Testis (tissue), 3 donors: ENCODE results near the gene SPIRE1. TPM values are rescaled to one million over a fixed set of nuclear protein-coding genes. Genes with fewer than 3 reads are reported as not detected.

Experiments
- DNase-seq: peaks from one replicate; pipeline ENCODE4 v3.0.0-alpha.2; 2019
- H3K27ac ChIP-seq, 2 donors: fragments of 200-600 bp; sonication (generic); one replicate each; pipeline ENCODE4 v1.5.1; 2019
- H3K27me3 ChIP-seq: fragments of 200-600 bp; sonication (generic); one replicate; pipeline ENCODE4 v1.5.1; 2019
- H3K36me3 ChIP-seq: fragments of 200-600 bp; sonication (generic); one replicate; pipeline ENCODE4 v1.5.1; 2017; ENCODE audit warnings: low read depth; ENCODE audit errors: missing control alignments
- H3K4me1 ChIP-seq: fragments of 200-600 bp; sonication (generic); one replicate; pipeline ENCODE4 v1.5.1; 2019
- H3K4me3 ChIP-seq, 2 donors: fragments of 200-600 bp; sonication (generic); one replicate each; pipeline ENCODE4 v1.5.1; 2017 to 2019
- H3K9me3 ChIP-seq: fragments of 200-600 bp; sonication (generic); one replicate; pipeline ENCODE4 v1.5.1; 2017
- POLR2A ChIP-seq: fragments of 450-650 bp; IDR thresholded peaks from one replicate; pipeline ENCODE4 v1.6.1; 2017; ENCODE audit warnings: antibody characterized with exemption, mild to moderate bottlenecking, moderate library complexity
- WGBS, 2 donors: methylation state at CpG; one replicate each; pipeline ENCODE4 v1.1.5; 2018; 5-methylcytosine and 5-hydroxymethylcytosine counted together
- intact Hi-C: fragments of 100-400 bp; cut with DNase I; formaldehyde crosslinking; loops from one replicate; pipeline ENCODE4 v1.15.1; 2023; ENCODE audit warnings: low total_unique reads
- polyA plus RNA-seq: library from polyadenylated mRNA; stranded (reverse); fragments of 350-450 nt; fragmentation: Illumina TruSeq; extraction: RNeasy Lipid Tissue Mini Kit (QIAGEN cat#74804); gene quantifications from one replicate; pipeline ENCODE4 v1.2.3, GENCODE V29; 2014; ENCODE audit warnings: low read depth, low replicate concordance; ENCODE audit not compliant: insufficient read depth
- total RNA-seq, 2 donors: library from RNA; depleted of rRNA; stranded (reverse); fragments of >200 nt; gene quantifications; one replicate each; pipeline ENCODE4 v1.2.3, GENCODE V29; 2016
- TF ChIP-seq, protein P1 (sequence below), 3 experiments: fragments of 450-650 bp in 2 of 3; fragments of 200-600 bp in 1 of 3; sonication (generic) in 1 of 3; IDR thresholded peaks; one replicate each; pipeline ENCODE4 v1.5.1; 2016 to 2019; ENCODE audit warnings: antibody characterized with exemption in 3 of 3, mild to moderate bottlenecking in 2 of 3, moderate library complexity in 1 of 3

Gene SPIRE1
- total and polyA plus RNA-seq, 3 donors from 2014 or later, result 46.8 to 83.5 (median 67.6) TPM

DNA sequence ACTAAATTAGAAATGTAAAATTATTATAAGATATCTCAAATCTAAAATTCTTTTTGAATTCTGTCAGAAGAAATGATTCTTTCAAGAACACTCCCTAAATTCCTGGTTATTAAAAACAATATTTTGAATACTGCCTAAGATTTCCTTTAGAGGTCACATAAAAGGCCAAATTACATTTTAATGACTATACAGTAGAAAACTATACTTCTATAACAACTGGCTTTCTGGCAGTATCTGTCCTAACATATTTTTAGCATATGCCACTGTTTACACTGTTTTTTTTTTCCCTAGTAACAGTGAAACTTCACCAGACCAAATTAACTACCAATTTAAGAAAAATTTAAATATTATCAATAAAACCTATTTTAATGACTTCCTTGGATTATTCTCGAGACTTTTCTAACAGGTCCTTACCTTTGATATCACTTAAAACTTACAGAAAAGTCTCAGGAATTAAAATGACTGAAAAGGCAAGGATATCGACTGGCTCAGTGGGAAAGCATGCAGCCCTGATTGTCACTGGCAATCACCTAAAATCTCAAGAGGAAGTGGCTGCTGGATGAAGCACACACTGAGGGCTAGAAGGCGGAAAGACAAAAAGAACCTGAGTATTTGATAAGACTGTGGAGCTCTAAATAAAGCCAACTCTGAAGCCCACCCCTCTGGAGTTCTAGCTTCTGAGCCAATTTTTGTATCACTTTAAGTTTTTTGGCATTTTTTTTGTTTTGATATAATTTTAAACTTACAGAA, 59.6 kb downstream of the SPIRE1 start:
- Histone ChIP-seq H3K27ac (no peak overlapping the region), H3K36me3 (no peaks in the 10 kb centered on the region), H3K27me3 (no peaks in the 10 kb centered on the region), H3K4me1 (no peaks in the 10 kb centered on the region), H3K9me3 (no peaks in the 10 kb centered on the region), H3K4me3 (no peak overlapping the region)
- TF ChIP-seq, protein P1, sequence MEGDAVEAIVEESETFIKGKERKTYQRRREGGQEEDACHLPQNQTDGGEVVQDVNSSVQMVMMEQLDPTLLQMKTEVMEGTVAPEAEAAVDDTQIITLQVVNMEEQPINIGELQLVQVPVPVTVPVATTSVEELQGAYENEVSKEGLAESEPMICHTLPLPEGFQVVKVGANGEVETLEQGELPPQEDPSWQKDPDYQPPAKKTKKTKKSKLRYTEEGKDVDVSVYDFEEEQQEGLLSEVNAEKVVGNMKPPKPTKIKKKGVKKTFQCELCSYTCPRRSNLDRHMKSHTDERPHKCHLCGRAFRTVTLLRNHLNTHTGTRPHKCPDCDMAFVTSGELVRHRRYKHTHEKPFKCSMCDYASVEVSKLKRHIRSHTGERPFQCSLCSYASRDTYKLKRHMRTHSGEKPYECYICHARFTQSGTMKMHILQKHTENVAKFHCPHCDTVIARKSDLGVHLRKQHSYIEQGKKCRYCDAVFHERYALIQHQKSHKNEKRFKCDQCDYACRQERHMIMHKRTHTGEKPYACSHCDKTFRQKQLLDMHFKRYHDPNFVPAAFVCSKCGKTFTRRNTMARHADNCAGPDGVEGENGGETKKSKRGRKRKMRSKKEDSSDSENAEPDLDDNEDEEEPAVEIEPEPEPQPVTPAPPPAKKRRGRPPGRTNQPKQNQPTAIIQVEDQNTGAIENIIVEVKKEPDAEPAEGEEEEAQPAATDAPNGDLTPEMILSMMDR (IDR thresholded peaks at IDR 0.05), result no peak
- TF ChIP-seq POLR2A, result no peak
- 69 to 74% methylated on average over 3 of the region's 3 CpGs for WGBS, 2 donors
- intact Hi-C loops, result no loop called here
- DNase-seq, result no peak

DNA sequence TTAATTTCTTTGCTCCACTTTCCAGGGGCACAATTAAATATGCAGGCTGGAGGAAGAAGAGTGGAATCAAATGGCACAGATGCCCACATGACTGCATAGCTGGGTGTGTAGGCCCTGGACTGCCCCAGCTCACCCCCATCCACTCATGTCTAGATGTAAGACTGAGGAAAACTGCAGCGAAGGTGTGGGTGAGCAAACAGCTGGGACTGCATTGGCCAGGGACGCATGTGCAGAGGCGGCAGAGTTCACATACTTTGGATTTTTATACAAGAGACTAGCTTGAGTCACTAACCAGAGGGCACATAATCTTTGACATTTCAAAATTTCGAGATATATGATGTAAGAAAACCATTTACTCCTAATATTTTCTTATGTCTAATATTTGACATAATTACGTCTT, 60.1 kb downstream of the SPIRE1 start:
- intact Hi-C loops, result no loop called here
- Histone ChIP-seq H3K27ac (no peak overlapping the region), H3K27me3 (no peaks in the 10 kb centered on the region), H3K4me1 (no peaks in the 10 kb centered on the region), H3K9me3 (no peaks in the 10 kb centered on the region), H3K36me3 (no peaks in the 10 kb centered on the region), H3K4me3 (no peak overlapping the region)
- no peak for DNase-seq
- no peak for TF ChIP-seq POLR2A
- TF ChIP-seq, protein P1 (IDR thresholded peaks at IDR 0.05), result no peak
- WGBS, 2 donors, result 63 to 69% methylated on average over 5 of the region's 5 CpGs

DNA sequence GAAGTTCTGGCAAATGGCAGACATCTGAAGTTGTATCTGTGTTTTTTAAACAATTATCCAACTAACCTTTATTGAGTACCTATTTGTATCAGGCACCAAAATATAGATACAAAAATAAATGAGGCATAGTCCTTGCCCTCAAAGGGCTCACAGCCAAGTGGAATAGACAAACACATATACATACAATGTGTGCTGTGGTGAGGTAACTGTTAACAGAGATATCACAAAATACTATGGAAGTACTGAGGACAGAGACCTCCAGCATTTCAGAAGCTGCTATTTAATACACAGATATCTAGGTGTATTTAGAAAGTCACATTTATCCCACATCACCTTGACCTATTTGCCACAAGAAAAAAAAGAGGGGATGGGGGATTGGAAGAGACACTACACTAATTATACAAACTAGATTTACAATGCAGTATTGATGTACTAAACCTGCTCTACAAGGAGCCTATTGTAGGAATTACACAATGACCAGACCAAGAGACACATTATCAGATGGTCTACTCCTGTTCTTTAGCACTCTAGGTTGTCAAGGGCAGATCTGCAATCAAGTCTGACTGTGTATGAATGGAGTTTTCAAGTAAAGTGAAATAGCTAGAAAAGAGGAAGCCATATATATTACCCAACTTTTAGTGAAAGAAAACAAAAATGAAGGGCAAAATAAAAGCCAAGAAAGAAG, 62.2 kb downstream of the SPIRE1 start:
- Histone ChIP-seq H3K4me1 (no peaks in the 10 kb centered on the region), H3K9me3 (no peaks in the 10 kb centered on the region), H3K27me3 (no peaks in the 10 kb centered on the region), H3K4me3 (no peak overlapping the region), H3K27ac (no peak overlapping the region), H3K36me3 (no peaks in the 10 kb centered on the region)
- intact Hi-C loops, result no loop called here
- DNase-seq, result no peak
- no peak for TF ChIP-seq POLR2A
- TF ChIP-seq, protein P1 (IDR thresholded peaks at IDR 0.05), result no peak

DNA sequence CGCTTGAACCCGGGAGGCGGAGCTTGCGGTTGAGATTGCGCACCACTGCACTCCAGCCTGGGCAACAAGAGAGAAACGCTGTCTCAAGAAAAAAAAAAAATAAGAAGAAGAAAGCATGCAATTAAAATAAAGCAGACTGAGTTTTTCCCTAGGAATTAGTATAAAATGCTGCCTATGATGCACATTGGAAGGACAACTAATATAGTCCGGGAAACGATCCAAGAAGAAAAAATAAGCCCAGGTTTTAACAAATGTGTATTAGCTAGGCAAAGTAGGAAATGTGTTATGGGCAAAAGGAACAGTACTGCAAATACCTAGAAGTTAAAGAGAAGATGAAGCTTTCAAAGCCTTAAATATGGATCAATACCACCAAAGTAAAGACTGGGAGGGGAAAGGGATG, 64.0 kb downstream of the SPIRE1 start:
- H3K4me1 ChIP-seq, result no peaks in the 10 kb centered on the region
- no peak overlapping the region for H3K4me3 ChIP-seq
- H3K27ac ChIP-seq, result no peak overlapping the region
- no peaks in the 10 kb centered on the region for H3K27me3 ChIP-seq
- TF ChIP-seq, protein P1 (IDR thresholded peaks at IDR 0.05), result no peak
- no peak for TF ChIP-seq POLR2A
- H3K36me3 ChIP-seq, result no peaks in the 10 kb centered on the region
- DNase-seq, result no peak
- no peaks in the 10 kb centered on the region for H3K9me3 ChIP-seq
- intact Hi-C loops, result no loop called here
- WGBS, 2 donors, result 71 to 75% methylated on average over 8 of the region's 8 CpGs
